GM13977 (cell line): ENCODE measurements around the gene MCTP2.

Experiments
- DNase-seq: peaks from one replicate; pipeline ENCODE4 v3.0.0; 2012; ENCODE audit warnings: low spot score
- in situ Hi-C: fragments of 300-500 bp; cut with MboI; formaldehyde crosslinking; loops from one replicate; pipeline ENCODE4 v1.12.0; 2022; ENCODE audit warnings: low sequenced_read_pairs, low pct_unique_long_range_greater_than_20kb, mixed read lengths, inconsistent platforms; ENCODE audit not compliant: unreplicated experiment
- TF ChIP-seq, protein P1 (sequence below): IDR thresholded peaks from 2 replicates; pipeline ENCODE4 v1.5.1; 2012; ENCODE audit warnings: mild to moderate bottlenecking, control low read depth; ENCODE audit not compliant: insufficient read depth; ENCODE audit errors: extremely low read depth, missing control alignments

Gene MCTP2

DNA sequence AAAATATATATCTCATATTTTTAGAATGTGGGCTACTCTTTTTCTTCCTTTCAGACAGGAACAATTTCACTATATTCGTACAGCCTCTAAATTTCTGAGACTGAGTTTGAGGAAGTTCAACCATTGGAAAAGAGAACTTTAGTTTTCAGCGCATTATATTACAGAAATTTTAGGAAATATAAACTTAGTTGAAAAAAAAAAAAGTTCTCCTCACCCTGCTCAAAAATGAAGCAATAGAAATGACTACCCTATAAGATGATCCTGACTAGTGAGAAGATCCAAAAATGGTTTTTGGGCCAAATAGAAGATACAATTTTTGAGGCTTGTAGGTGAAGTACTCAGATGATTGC lies 139.6 kb downstream of the MCTP2 start:
- in situ Hi-C loops, result no loop called here
- TF ChIP-seq, protein P1, sequence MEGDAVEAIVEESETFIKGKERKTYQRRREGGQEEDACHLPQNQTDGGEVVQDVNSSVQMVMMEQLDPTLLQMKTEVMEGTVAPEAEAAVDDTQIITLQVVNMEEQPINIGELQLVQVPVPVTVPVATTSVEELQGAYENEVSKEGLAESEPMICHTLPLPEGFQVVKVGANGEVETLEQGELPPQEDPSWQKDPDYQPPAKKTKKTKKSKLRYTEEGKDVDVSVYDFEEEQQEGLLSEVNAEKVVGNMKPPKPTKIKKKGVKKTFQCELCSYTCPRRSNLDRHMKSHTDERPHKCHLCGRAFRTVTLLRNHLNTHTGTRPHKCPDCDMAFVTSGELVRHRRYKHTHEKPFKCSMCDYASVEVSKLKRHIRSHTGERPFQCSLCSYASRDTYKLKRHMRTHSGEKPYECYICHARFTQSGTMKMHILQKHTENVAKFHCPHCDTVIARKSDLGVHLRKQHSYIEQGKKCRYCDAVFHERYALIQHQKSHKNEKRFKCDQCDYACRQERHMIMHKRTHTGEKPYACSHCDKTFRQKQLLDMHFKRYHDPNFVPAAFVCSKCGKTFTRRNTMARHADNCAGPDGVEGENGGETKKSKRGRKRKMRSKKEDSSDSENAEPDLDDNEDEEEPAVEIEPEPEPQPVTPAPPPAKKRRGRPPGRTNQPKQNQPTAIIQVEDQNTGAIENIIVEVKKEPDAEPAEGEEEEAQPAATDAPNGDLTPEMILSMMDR, result no peak
- DNase-seq, result no peak

DNA sequence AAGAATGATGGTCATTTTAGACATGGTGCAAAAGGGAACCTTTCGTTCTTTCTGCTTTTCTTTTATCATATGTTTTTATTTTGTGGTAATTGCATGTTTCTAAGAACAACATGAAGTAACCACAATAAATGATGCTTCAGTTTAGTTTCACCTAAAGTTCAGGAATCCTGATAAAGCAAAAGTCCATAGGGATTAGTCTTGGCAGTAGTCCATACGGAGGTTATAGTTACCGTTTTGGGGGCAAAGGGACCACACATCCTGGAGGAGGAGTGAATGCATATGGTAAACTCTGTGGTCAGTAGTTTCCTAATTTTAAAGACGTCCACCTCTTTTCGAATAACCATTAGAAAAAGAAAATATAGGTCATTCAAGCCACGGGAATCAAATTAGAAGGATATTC lies 141.5 kb downstream of the MCTP2 start:
- in situ Hi-C loops, result no loop called here
- TF ChIP-seq, protein P1, result no peak
- DNase-seq, result no peak

DNA sequence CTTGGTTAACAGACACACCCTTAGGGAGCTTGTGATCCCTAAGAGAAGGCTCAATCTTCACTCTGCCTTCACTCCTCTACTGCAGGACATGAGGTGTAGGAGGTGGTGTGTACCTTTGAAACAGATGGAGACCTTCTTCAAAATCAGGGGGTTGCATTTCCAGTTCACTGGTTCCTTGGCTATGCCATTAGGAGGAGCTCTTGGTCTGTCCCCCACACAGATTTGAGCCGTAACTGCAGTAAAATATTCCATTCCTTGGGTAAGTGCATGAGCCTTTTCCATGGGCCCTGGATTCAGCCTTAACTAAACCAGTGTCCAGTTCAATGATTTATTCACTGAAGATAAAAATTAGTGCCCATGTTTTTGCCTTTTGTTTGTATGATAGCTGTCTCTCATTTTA lies 144.6 kb downstream of the MCTP2 start:
- DNase-seq, result no peak
- in situ Hi-C loops, result no loop called here
- TF ChIP-seq, protein P1, result no peak

DNA sequence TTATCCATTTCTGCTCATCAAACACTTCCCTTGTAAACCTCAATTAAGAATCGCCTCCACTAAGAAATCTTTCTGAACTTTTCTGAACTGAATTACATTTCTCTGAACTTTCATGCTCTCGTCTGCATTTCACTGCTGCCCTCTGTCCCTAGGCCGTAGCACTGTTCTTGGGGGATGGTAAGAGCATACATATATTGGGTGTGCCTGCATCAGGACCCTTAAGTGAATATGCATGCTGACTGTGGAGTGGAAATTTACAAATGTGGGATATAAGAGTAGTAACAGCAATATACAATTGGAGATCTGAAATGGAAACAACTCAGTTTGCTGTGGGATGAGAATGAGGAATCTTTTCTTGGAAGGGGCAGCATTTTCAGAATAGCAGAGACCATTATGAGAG lies 148.6 kb downstream of the MCTP2 start:
- no peak for DNase-seq
- in situ Hi-C loops, result no loop called here
- TF ChIP-seq, protein P1, result no peak

DNA sequence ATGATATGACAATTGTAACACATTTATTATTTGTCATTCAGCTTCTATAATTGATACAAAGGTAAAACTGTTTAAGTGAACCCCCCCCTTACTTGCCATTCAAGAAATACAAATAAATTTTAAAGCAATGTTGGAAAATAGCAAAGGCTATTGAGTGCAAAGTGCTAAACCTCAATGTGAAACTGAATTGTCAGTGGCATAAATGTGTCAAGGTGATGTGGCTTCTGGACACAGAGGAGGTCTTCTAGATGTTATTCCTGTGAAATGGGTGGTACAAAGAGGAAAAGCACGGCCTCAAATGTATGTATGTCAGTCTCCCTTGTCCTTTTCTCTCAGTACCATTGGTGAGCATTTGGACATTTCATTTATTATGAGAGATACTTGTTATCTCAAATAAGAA lies 149.4 kb downstream of the MCTP2 start:
- in situ Hi-C loops, result no loop called here
- TF ChIP-seq, protein P1, result no peak

DNA sequence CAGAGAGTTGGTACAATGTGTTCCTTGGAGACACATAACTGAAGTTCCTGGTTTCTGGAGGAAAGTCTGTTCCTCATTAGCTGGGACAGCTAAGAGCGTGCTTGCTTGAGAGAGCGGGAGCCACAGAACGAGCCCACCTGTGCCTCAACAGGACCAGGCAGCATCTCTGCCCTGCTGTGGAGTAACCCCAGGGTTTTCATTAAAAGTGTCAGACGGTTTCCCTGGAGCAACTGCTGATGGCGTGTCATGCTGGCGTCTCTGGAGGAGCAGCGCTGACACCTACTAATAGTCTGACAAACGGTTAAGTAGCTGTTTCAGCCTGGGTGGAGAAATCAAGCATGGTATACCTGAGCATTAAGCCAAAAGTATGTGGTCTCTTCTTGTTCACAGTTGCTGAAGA lies 150.0 kb downstream of the MCTP2 start:
- DNase-seq, result no peak
- in situ Hi-C loops, result no loop called here
- TF ChIP-seq, protein P1, result no peak

More for the DNA sequence above, 149.4 kb downstream of the MCTP2 start:
- no peak for DNase-seq

DNA sequence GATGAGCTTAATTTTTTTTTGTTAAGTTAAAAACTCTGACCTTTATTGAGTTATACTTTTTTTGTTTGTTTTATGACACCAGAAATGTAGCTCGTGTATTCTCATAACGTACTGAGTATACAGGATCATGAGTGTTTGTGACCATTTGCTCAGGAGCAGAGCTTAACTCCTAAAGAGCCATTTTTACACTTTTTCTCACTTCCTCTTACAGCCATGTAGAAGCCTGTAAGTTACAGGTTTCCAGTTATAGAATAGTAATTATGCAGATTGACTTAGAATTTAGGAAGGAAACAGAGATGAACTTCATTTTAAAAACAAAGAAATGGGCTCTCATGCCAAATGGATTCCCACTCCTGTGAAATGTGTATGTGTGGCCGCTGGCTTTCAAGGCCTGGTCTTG lies 151.7 kb downstream of the MCTP2 start:
- TF ChIP-seq, protein P1, result no peak
- in situ Hi-C loops, result no loop called here
- no peak for DNase-seq
